Stimulated activated effector memory CD8-positive, alpha-beta T cell treated with anti-CD3 and anti-CD28 coated beads, Interleukin-12 subunit alpha, Interleukin-12 subunit beta, amount 100 ng/mL, for 72 hours (primary cell): Measurements from ENCODE around the gene DENND6A.

ENCODE experiments used
- ATAC-seq: fragments of 150-1000 bp; cut with Tn5 transposase; 2 replicates; pipeline ENCODE4 v1.10.0; 2021
- DNase-seq, 2 donors: peaks; one replicate each; pipeline ENCODE4 v3.0.0; 2021 to 2022; ENCODE audit warnings: low spot score in 2 of 2
- H3K27ac Mint-ChIP-seq: one replicate; pipeline ENCODE4 v1.8.0; 2022; ENCODE audit warnings: mild to moderate bottlenecking, mixed read lengths
- H3K36me3 Mint-ChIP-seq: one replicate; pipeline ENCODE4 v1.8.0; 2022; ENCODE audit warnings: mild to moderate bottlenecking, mixed read lengths
- H3K4me1 Mint-ChIP-seq: one replicate; pipeline ENCODE4 v1.8.0; 2022; ENCODE audit warnings: mixed read lengths
- H3K4me3 Mint-ChIP-seq: one replicate; pipeline ENCODE4 v1.8.0; 2022; ENCODE audit warnings: mild to moderate bottlenecking, mixed read lengths
- H3K9me3 Mint-ChIP-seq: one replicate; pipeline ENCODE4 v1.8.0; 2022; ENCODE audit warnings: mixed read lengths

DENND6A gene

DNA sequence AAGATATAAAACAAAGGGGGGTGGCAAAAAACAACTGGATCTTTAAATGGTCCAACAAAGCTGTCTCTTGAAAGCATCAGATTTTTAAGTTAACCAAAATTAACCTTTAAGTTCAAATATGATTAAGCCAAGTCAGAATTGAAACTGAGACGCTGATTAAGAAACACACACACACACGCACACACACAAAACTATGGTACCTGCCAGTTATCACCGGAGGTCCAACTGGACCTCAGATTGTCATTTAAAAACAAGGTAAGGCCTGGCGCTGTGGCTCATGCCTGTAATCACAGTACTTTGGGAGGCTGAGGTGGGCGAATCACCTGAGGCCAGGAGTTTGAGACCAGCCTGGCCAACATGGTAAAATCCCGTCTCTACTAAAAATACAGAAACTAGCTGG is 106.1 kb downstream of the DENND6A start:
- DNase-seq (no peak), ATAC-seq (peak; percentile 44)
- peak overlapping the region; percentile 69 for H3K27ac Mint-ChIP-seq
- H3K36me3 Mint-ChIP-seq = peaks cover 87% of the 10 kb centered on the region
- H3K9me3 Mint-ChIP-seq = no peaks in the 10 kb centered on the region
- peaks cover 17% of the 10 kb centered on the region for H3K4me1 Mint-ChIP-seq
- no peak overlapping the region for H3K4me3 Mint-ChIP-seq

DNA sequence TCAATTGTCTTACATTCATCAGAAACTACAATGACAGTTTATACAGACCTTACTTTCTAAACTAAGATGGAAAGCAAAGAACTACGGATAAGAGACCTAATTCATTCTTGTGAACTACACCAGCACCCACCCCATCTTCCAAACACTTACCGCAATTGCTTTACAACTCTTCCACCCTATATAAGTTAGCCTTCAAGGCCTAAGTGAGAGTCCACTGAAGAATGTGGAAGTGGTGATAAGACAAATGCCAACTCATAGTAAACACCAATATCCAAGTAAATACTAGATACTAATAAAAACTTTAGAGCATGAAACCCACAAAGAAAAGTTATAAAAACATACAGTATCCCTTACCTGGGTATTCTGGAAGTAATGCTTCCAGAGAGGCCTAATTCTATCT is 109.3 kb downstream of the DENND6A start:
- no peak overlapping the region for H3K27ac Mint-ChIP-seq
- no peak overlapping the region for H3K4me3 Mint-ChIP-seq
- H3K36me3 Mint-ChIP-seq = peaks cover 95% of the 10 kb centered on the region
- no peaks in the 10 kb centered on the region for H3K9me3 Mint-ChIP-seq
- no peak for DNase-seq
- no peak for ATAC-seq
- H3K4me1 Mint-ChIP-seq = peaks cover 13% of the 10 kb centered on the region

DNA sequence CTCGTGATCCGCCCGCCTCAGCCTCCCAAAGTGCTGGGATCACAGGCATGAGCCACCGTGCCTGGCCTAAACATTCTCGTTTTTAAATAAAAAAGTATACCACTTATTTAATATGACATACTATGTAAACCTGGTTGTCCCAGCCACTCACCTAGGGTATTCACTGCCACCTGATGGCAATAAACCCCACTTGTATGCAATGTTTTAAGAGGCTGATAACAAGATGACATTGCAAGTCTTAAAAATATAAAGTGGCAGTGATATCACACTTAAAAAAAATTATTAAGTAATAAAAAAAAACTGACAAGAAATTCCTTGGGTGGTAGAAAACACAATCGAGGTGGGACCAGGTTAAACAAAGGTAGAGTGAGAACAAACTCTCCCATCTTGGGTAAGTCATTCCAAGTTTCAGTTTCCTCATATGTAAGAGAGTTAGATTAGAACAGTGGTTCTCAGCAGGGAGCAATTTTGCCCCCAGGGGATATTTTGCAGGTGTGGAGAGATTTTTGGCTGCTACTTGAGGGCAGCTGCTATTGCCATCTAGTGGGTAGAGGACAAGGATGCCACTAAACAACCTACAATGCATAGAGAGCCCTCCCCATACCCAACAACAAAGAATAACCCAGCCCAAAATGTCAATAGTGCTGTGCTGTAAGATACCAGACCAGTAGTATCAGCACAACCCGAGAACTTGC is 110.3 kb downstream of the DENND6A start:
- H3K4me1 Mint-ChIP-seq = peaks cover 13% of the 10 kb centered on the region
- ATAC-seq (no peak), DNase-seq (no peak)
- no peak overlapping the region for H3K27ac Mint-ChIP-seq
- H3K4me3 Mint-ChIP-seq = no peak overlapping the region
- H3K36me3 Mint-ChIP-seq = peaks cover 95% of the 10 kb centered on the region
- H3K9me3 Mint-ChIP-seq = no peaks in the 10 kb centered on the region

DNA sequence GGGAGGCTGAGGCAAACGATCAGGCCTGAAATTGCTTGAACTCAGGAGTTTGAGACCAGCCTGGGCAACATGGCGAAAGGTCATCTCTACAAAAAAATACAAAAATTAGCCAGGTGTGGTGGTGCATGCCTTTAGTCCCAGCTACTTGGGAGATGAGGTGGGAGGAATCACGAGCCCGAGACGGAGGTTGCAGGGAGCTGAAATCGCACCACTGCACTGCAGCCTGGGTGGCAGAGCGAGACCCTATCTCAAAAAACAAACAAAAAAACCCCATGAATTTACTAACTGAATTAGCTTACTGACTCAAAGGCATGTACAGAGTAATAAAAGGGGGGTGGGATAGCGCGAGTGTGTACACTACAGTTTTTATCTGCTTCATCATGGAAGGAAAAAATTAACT is 115.1 kb downstream of the DENND6A start:
- H3K4me1 Mint-ChIP-seq = peaks cover 6% of the 10 kb centered on the region
- DNase-seq (no peak), ATAC-seq (no peak)
- no peak overlapping the region for H3K4me3 Mint-ChIP-seq
- H3K9me3 Mint-ChIP-seq = no peaks in the 10 kb centered on the region
- H3K27ac Mint-ChIP-seq = peak overlapping the region; percentile 6
- H3K36me3 Mint-ChIP-seq = peaks cover 100% of the 10 kb centered on the region

DNA sequence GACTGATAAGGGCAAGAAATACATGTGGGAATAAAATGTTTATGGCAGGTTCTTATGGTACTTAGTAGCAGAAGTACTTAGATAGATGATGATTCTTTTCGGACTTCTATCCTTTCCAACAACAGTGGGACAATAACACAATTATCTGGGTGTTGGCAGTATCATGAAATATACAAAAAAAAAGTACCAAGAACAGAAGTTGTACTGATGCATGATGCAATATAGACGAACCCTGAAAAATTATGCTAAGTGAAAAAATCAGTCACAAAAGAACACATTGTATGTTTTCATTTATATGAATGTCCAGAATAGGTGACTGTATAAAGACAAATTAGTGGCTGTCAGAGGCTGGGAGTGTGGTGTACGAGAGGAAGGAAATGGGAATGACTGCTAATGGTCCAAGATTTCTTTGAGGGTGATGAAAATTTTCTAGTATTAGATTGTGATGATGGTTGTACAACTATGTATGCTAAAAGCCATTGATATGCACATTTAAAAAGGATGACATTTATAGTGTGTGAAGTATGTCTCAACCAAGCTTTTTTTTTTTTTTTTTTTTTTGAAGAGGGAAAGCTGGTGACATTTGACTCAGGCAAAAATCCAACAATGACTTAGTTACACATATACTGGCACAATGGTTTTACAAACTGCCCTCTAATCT is 116.8 kb downstream of the DENND6A start:
- Mint-ChIP-seq H3K9me3 (no peaks in the 10 kb centered on the region), H3K36me3 (peaks cover 100% of the 10 kb centered on the region), H3K4me1 (peaks cover 6% of the 10 kb centered on the region), H3K4me3 (no peak overlapping the region), H3K27ac (no peak overlapping the region)
- ATAC-seq = no peak
- DNase-seq = no peak
